ENCODE measurements around the gene ANGPT4. TPM values are rescaled to one million over a fixed set of nuclear protein-coding genes. Genes with fewer than 3 reads are reported as not detected.

ANGPT4 gene
- total and polyA plus RNA-seq, 10 of the 15 experiments (the other 5 are each of a cell fraction or from before 2014, with no cell fraction given) = 0.01 to 0.16 TPM; not detected in 8

DNA sequence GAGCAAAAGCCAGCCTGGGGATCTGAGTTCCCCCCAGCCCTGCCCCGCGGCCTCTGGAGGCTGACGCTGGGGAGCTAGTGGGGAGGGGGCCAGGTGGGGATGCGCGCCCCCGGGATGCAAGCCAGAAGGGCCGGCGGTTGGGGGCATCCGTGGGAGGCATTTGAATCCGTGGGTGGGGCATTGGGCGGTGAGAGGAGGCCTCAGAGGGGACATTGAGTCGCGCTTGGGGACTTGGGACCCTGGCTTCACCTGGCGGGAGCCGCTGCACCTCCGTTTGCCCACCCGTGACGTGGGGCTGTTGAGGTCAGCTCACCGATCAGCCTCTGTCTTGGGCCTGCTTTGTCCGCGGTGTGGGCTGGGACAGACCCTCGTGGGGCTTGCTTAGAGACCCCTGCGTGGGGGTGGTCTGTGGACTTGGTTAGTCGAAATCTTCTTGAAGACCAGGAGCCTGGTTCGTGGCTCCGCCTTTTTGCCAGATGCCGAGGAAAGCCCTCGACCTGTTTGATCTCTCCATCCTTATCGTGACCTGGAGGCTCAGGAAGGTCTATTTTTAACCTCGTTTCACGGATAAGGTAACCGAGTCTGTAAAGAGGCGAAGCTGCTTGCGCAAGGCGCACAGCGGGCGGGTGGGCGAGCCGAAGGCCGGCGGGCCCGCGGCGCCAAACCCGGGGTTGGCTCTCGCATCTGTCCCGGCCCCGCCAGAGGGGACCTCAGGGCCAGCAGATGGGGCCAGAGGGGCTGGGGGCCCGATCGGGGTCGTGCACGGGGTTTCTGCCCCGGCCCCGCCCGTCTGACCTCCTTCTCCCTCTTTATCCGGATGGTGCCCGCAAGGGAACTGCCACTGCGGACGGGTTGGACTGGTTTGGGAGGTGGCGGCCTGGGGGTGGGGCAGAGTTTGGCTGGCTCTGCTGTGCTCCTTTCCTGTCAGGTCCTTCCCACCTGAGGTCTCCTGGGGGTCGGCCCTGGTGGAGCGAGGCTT is 74.3 kb downstream of the ANGPT4 start:
- peaks cover 27% of the 10 kb centered on the region for H3K4me1 ChIP-seq (ENCODE audit: control insufficient read depth, insufficient read depth, low read length)
- CTCF ChIA-PET = interaction anchor here (1.1 kb wide), 1 partner anchor 260 kb away, joined by 3 read pairs; no protein-coding TSS in a partner anchor
- H3K36me3 ChIP-seq (ENCODE audit: control insufficient read depth in 2 of 2, insufficient read depth in 2 of 2, low read length in 1 of 2) = peaks cover 0 to 5% of the 10 kb centered on the region in 2 experiments; a peak in 2 of 4 replicates
- no TSS peak for BruUV-seq (replicated peaks)
- peaks cover 2% of the 10 kb centered on the region for H3K79me2 ChIP-seq (ENCODE audit: control insufficient read depth, insufficient read depth, low read length)
- H2AFZ ChIP-seq (ENCODE audit: control insufficient read depth, low read depth, low read length) = peak overlapping the region; percentile 12
- H3K4me3 ChIP-seq = peak overlapping the region; percentile 61
- in situ Hi-C loops (cut with MboI) = no loop called here
- H4K20me1 ChIP-seq (ENCODE audit: control insufficient read depth, insufficient read depth) = no peaks in the 10 kb centered on the region
- 71% methylated on average over 46 of the region's 62 CpGs for WGBS (ENCODE audit: insufficient coverage, insufficient replicate concordance, low lambda C conversion rate, missing lambda C conversion rate)
- no peak for TF ChIP-seq RBBP5 (conservative IDR thresholded peaks at IDR 0.05)
- no peak for TF ChIP-seq ZNF24 (IDR thresholded peaks at IDR 0.05)
- no peak for TF ChIP-seq IRF4 (IDR thresholded peaks at IDR 0.05; ENCODE audit: low read depth, low read length)
- TF ChIP-seq, protein P1, sequence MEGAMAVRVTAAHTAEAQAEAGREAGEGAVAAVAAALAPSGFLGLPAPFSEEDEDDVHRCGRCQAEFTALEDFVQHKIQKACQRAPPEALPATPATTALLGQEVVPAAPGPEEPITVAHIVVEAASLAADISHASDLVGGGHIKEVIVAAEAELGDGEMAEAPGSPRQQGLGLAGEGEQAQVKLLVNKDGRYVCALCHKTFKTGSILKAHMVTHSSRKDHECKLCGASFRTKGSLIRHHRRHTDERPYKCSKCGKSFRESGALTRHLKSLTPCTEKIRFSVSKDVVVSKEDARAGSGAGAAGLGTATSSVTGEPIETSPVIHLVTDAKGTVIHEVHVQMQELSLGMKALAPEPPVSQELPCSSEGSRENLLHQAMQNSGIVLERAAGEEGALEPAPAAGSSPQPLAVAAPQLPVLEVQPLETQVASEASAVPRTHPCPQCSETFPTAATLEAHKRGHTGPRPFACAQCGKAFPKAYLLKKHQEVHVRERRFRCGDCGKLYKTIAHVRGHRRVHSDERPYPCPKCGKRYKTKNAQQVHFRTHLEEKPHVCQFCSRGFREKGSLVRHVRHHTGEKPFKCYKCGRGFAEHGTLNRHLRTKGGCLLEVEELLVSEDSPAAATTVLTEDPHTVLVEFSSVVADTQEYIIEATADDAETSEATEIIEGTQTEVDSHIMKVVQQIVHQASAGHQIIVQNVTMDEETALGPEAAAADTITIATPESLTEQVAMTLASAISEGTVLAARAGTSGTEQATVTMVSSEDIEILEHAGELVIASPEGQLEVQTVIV (IDR thresholded peaks at IDR 0.05; ENCODE audit: borderline replicate concordance, partially characterized antibody) = no peak
- TF ChIP-seq KAT2A (conservative IDR thresholded peaks at IDR 0.05; ENCODE audit: control insufficient read depth, low read depth, low read length) = no peak
- TF ChIP-seq, protein P2, sequence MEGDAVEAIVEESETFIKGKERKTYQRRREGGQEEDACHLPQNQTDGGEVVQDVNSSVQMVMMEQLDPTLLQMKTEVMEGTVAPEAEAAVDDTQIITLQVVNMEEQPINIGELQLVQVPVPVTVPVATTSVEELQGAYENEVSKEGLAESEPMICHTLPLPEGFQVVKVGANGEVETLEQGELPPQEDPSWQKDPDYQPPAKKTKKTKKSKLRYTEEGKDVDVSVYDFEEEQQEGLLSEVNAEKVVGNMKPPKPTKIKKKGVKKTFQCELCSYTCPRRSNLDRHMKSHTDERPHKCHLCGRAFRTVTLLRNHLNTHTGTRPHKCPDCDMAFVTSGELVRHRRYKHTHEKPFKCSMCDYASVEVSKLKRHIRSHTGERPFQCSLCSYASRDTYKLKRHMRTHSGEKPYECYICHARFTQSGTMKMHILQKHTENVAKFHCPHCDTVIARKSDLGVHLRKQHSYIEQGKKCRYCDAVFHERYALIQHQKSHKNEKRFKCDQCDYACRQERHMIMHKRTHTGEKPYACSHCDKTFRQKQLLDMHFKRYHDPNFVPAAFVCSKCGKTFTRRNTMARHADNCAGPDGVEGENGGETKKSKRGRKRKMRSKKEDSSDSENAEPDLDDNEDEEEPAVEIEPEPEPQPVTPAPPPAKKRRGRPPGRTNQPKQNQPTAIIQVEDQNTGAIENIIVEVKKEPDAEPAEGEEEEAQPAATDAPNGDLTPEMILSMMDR (IDR thresholded peaks at IDR 0.05 in 2 of 3, conservative IDR thresholded peaks at IDR 0.05 in 1 of 3; ENCODE audit: control insufficient read depth in 2 of 3, extremely low read depth in 1 of 3, insufficient read depth in 1 of 3, low read depth in 3 of 3, low read length in 3 of 3) = no peak
- TF ChIP-seq ZBED1 (IDR thresholded peaks at IDR 0.05; ENCODE audit: borderline replicate concordance) = no peak
- TF ChIP-seq ZZZ3 (IDR thresholded peaks at IDR 0.05; ENCODE audit: control insufficient read depth, insufficient read length, low read depth) = no peak
- TF ChIP-seq ZNF207 (IDR thresholded peaks at IDR 0.05; ENCODE audit: borderline replicate concordance) = no peak
- no peak for TF ChIP-seq E2F8 (IDR thresholded peaks at IDR 0.05; ENCODE audit: low read depth, partially characterized antibody)
- H3K9ac ChIP-seq (ENCODE audit: control insufficient read depth, insufficient read depth, low read length) = no peak overlapping the region
- no peak for DNase-seq (ENCODE audit: low read depth, low spot score)
- H3K4me2 ChIP-seq (ENCODE audit: control insufficient read depth, insufficient read depth) = peak overlapping the region; percentile 94
- intact Hi-C loops (cut with micrococcal nuclease; ENCODE audit: unreplicated experiment) = no loop called here
- SMC1A ChIA-PET (ENCODE audit: uncharacterized antibody, unreplicated experiment) = no interaction called here
- POLR2A ChIA-PET = no interaction called here
- H3K27me3 ChIP-seq (replicated peaks in 1 of 2; ENCODE audit: control insufficient read depth in 2 of 2, insufficient read depth in 2 of 2, low read length in 1 of 2) = no peaks in the 10 kb centered on the region
- FAIRE-seq = no peak
- H3K27ac ChIP-seq (ENCODE audit: control insufficient read depth, insufficient read depth) = no peak overlapping the region
- ATAC-seq = no peak
- RAD21 ChIA-PET (ENCODE audit: unreplicated experiment) = interaction anchor here (2.5 kb wide), 1 partner anchor 8 kb away, joined by 16 read pairs; the partner anchor contains the start of gene FAM110A
- H3K9me3 ChIP-seq (replicated peaks; ENCODE audit: control insufficient read depth, insufficient read depth, low read length) = no peaks in the 10 kb centered on the region; the same call in 2 of the 3 replicates
